NT2/D1 (cell line): ENCODE data around the gene ST6GALNAC6.

Experiments
- YY1 ChIP-seq: IDR thresholded peaks from 2 replicates; pipeline ENCODE4 v1.6.1; 2011; ENCODE audit not compliant: insufficient read length, insufficient read depth
- ZNF274 ChIP-seq: IDR thresholded peaks from 2 replicates; pipeline ENCODE4 v1.6.1; 2011; ENCODE audit warnings: mild to moderate bottlenecking, low read depth, low read length

DNA sequence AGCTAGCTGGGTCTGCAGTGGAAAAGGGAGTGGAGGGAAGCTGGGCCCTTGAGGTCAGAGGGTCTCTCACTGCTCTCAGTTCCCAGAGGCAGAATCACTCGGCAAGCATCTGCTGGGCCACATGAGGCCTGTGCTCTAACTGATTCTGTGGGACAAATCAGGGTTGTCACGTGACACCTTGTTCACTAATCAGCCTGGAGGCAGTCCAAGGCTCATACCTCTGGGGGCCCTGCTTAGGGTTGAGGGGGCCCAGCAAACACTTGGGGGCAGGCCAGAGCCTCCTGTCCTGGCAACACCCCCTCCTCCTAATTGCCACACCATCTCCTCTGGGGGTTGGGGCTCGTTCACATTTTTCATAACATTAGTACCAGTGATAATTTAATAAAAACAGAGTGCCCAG lies 47.3 kb upstream of the ST6GALNAC6 start:
- TF ChIP-seq ZNF274, result no peak
- TF ChIP-seq YY1, result no peak
